IMR-90 (cell line): ENCODE results near the gene HIVEP3. TPM values are rescaled to one million over a fixed set of nuclear protein-coding genes. Genes with fewer than 3 reads are reported as not detected.

ENCODE experiments used
- ATAC-seq: fragments of 200-7000 bp; cut with Tn5 transposase; 2 replicates; pipeline ENCODE4 v1.9.1; 2020; ENCODE audit warnings: low read depth, mild to moderate bottlenecking, moderate library complexity
- BruUV-seq: library from RNA; stranded (reverse); fragments of 400-500 nt; replicated peaks from 2 replicates; lab custom pipeline; 2021; lab: Mats Ljungman, UMichigan
- CTCF ChIA-PET: fragments of 300-600 bp; formaldehyde crosslinking; extraction: SDS; loops from one replicate; lab custom pipeline; 2021; ENCODE audit warnings: antibody characterized with exemption; lab: Yijun Ruan, JAX
- POLR2A ChIA-PET: fragments of 300-600 bp; sonication (Branson Sonifier 250); formaldehyde crosslinking; loops from one replicate; lab custom pipeline; 2022; ENCODE audit warnings: antibody characterized with exemption; ENCODE audit not compliant: unreplicated experiment; lab: Charles Lee
- DNase-seq: peaks from one replicate; pipeline ENCODE4 v3.0.0; 2013
- H2AFZ ChIP-seq: replicated peaks from 2 replicates; pipeline ENCODE3; 2013; ENCODE audit warnings: low read length, mild to moderate bottlenecking; ENCODE audit not compliant: poor library complexity
- H2AK5ac ChIP-seq: 2 replicates; pipeline ENCODE4 v1.6.1; 2013; ENCODE audit warnings: low read depth, low read length, inconsistent platforms
- H2AK9ac ChIP-seq: replicated peaks from 2 replicates; pipeline ENCODE3; 2013; ENCODE audit warnings: mild to moderate bottlenecking, low read depth, low read length, moderate library complexity; ENCODE audit not compliant: poor library complexity
- H2BK120ac ChIP-seq: 2 replicates; pipeline ENCODE4 v1.6.1; 2013; ENCODE audit warnings: low read depth, low read length, inconsistent platforms
- H2BK15ac ChIP-seq: 3 replicates; pipeline ENCODE4 v1.6.1; 2013; ENCODE audit warnings: low read depth, low read length, inconsistent platforms
- H2BK20ac ChIP-seq: 2 replicates; pipeline ENCODE4 v1.6.1; 2013; ENCODE audit warnings: low read depth, mild to moderate bottlenecking, inconsistent platforms, low read length, moderate library complexity
- H2BK5ac ChIP-seq: 2 replicates; pipeline ENCODE4 v1.6.1; 2013; ENCODE audit warnings: mild to moderate bottlenecking, low read depth, low read length, inconsistent platforms; ENCODE audit not compliant: poor library complexity, severe bottlenecking
- H3K14ac ChIP-seq: replicated peaks from 2 replicates; pipeline ENCODE4 v1.6.1; 2013; ENCODE audit warnings: low read depth, low read length, inconsistent platforms
- H3K18ac ChIP-seq: 2 replicates; pipeline ENCODE4 v1.6.1; 2013; ENCODE audit warnings: low read depth, low read length, control low read depth
- H3K23ac ChIP-seq: 2 replicates; pipeline ENCODE4 v1.6.1; 2013; ENCODE audit warnings: low read depth, low read length, inconsistent platforms
- H3K27ac ChIP-seq: 2 replicates; pipeline ENCODE4 v1.5.1; 2013; ENCODE audit warnings: mild to moderate bottlenecking, control low read depth, low read length; ENCODE audit not compliant: insufficient read depth
- H3K27me3 ChIP-seq: 2 replicates; pipeline ENCODE4 v1.6.1; 2013; ENCODE audit warnings: low read length; ENCODE audit not compliant: control insufficient read depth, insufficient read depth
- H3K36me3 ChIP-seq: 2 replicates; pipeline ENCODE4 v1.6.1; 2013; ENCODE audit warnings: low read length, mixed read lengths; ENCODE audit not compliant: control insufficient read depth, insufficient read depth
- H3K4ac ChIP-seq: 2 replicates; pipeline ENCODE4 v1.6.1; 2013; ENCODE audit warnings: low read depth, low read length, inconsistent platforms
- H3K4me1 ChIP-seq: 2 replicates; pipeline ENCODE4 v1.6.1; 2013; ENCODE audit warnings: low read length, mixed read lengths; ENCODE audit not compliant: control insufficient read depth, insufficient read depth
- H3K4me2 ChIP-seq: 2 replicates; pipeline ENCODE4 v1.6.1; 2013; ENCODE audit warnings: low read depth, mild to moderate bottlenecking, control low read depth, low read length, moderate library complexity
- H3K4me3 ChIP-seq: 2 replicates; pipeline ENCODE4 v1.5.1; 2013; ENCODE audit warnings: low read depth, mild to moderate bottlenecking, control low read depth, low read length, moderate library complexity; ENCODE audit not compliant: insufficient read depth
- H3K56ac ChIP-seq: 2 replicates; pipeline ENCODE4 v1.6.1; 2013; ENCODE audit warnings: low read length, inconsistent platforms; ENCODE audit not compliant: insufficient read depth; ENCODE audit errors: extremely low read depth
- H3K79me1 ChIP-seq, 2 experiments: 2 replicates each; pipeline ENCODE4 v1.6.1; 2013; ENCODE audit warnings: low read length in 2 of 2, inconsistent platforms in 1 of 2, low read depth in 1 of 2
- H3K9ac ChIP-seq: 2 replicates; pipeline ENCODE4 v1.6.1; 2013; ENCODE audit warnings: low read depth, low read length, control low read depth
- H3K9me1 ChIP-seq: 2 replicates; pipeline ENCODE4 v1.6.1; 2013; ENCODE audit warnings: low read length, inconsistent platforms; ENCODE audit not compliant: insufficient read depth
- H3K9me3 ChIP-seq: 2 replicates; pipeline ENCODE4 v1.6.1; 2013; ENCODE audit warnings: low read length; ENCODE audit not compliant: control insufficient read depth, insufficient read depth
- H4K20me1 ChIP-seq: 2 replicates; pipeline ENCODE4 v1.6.1; 2013; ENCODE audit warnings: low read length, inconsistent platforms; ENCODE audit not compliant: insufficient read depth
- H4K5ac ChIP-seq: 2 replicates; pipeline ENCODE4 v1.6.1; 2013; ENCODE audit warnings: mild to moderate bottlenecking, low read depth, low read length, control low read depth
- H4K8ac ChIP-seq, 2 experiments: 2 replicates each; pipeline ENCODE4 v1.6.1; 2013; ENCODE audit warnings: low read depth in 2 of 2, low read length in 2 of 2, control low read depth in 1 of 2, inconsistent platforms in 1 of 2
- H4K91ac ChIP-seq: 2 replicates; pipeline ENCODE4 v1.6.1; 2013; ENCODE audit warnings: low read depth, low read length, inconsistent platforms; ENCODE audit not compliant: insufficient read depth
- ELK1 ChIP-seq: fragments of 150-350 bp; IDR thresholded peaks from 2 replicates; pipeline ENCODE4 v1.6.1; 2016; ENCODE audit warnings: low read depth, mild to moderate bottlenecking, low read length, moderate library complexity, borderline replicate concordance
- FOS ChIP-seq: fragments of 150-350 bp; IDR thresholded peaks from 2 replicates; pipeline ENCODE4 v1.6.1; 2016; ENCODE audit warnings: low read depth, low read length
- MAZ ChIP-seq: IDR thresholded peaks from 2 replicates; pipeline ENCODE4 v1.6.1; 2012; ENCODE audit warnings: low read depth, mild to moderate bottlenecking, low read length, improper control_type of control experiment, moderate library complexity, borderline replicate concordance
- NFE2L2 ChIP-seq: fragments of 150-350 bp; IDR thresholded peaks from 2 replicates; pipeline ENCODE4 v1.6.1; 2016; ENCODE audit warnings: low read depth, mild to moderate bottlenecking, low read length
- RAD21 ChIP-seq: IDR thresholded peaks from 2 replicates; pipeline ENCODE4 v1.6.1; 2012; ENCODE audit warnings: low read length, improper control_type of control experiment
- RCOR1 ChIP-seq: IDR thresholded peaks from 2 replicates; pipeline ENCODE4 v1.6.1; 2012; ENCODE audit warnings: mild to moderate bottlenecking, low read length, improper control_type of control experiment; ENCODE audit not compliant: insufficient replicate concordance
- RFX5 ChIP-seq: IDR thresholded peaks from 2 replicates; pipeline ENCODE4 v1.8.0; 2012; ENCODE audit warnings: low read depth, mild to moderate bottlenecking, low read length, moderate library complexity
- SMC3 ChIP-seq: fragments of 150-350 bp; IDR thresholded peaks from 2 replicates; pipeline ENCODE4 v1.6.1; 2016; ENCODE audit warnings: low read depth, mild to moderate bottlenecking, antibody characterized with exemption, low read length, moderate library complexity
- USF2 ChIP-seq: fragments of 150-350 bp; IDR thresholded peaks from 2 replicates; pipeline ENCODE4 v1.6.1; 2017; ENCODE audit warnings: mild to moderate bottlenecking, antibody characterized with exemption, low read length, low read depth
- WGBS, 2 experiments: methylation state at CpG; one replicate each; pipeline versions ENCODE4 v1.1.5 to v1.1.7; 2013; ENCODE audit warnings: missing lambda C conversion rate in 2 of 2; ENCODE audit not compliant: insufficient read length in 1 of 2; ENCODE audit errors: extremely low coverage in 2 of 2; 5-methylcytosine and 5-hydroxymethylcytosine counted together
- dilution Hi-C: fragments of 300-500 bp; cut with HindIII; formaldehyde crosslinking; loops from one replicate; pipeline ENCODE4 v1.14.3; 2018; ENCODE audit warnings: low sequenced_read_pairs; ENCODE audit not compliant: unreplicated experiment
- in situ Hi-C: fragments of 300-500 bp; cut with MboI; formaldehyde crosslinking; loops from 3 replicates; pipeline ENCODE4 v1.14.3; 2019; ENCODE audit warnings: low sequenced_read_pairs, inconsistent platforms, mixed read lengths
- intact Hi-C: fragments of 100-400 bp; cut with micrococcal nuclease; formaldehyde crosslinking; loops from 2 replicates; pipeline ENCODE4 v1.10.0; 2022
- polyA plus RNA-seq, 3 experiments: library from polyadenylated mRNA; depleted of rRNA; stranded (reverse); fragments of >200 nt; gene quantifications; 2 replicates each; pipeline ENCODE4 v1.2.3, GENCODE V29; 2012; ENCODE audit warnings: low replicate concordance in 1 of 3
- total RNA-seq: library from RNA; depleted of rRNA; stranded (reverse); fragments of >200 nt; gene quantifications from 2 replicates; pipeline ENCODE4 v1.2.3, GENCODE V29; 2012

Gene HIVEP3
- total and polyA plus RNA-seq, 2 of the 4 experiments (the other 2 are of a cell fraction): 1.4 to 4.0 TPM

- TF ChIP-seq ELK1 (no peak), RCOR1 (no peak), SMC3 (no peak)
These were observed 345.5 kb downstream of the HIVEP3 start (continued) for GRCh38 chr1:41573194-41573593.

- Histone ChIP-seq H3K4ac (no peak overlapping the region), H3K4me3 (no peak overlapping the region), H3K4me2 (no peak overlapping the region), H2AFZ (no peak overlapping the region), H4K20me1 (no peaks in the 10 kb centered on the region), H2BK20ac (no peak overlapping the region), H3K79me1 (0 out of 4 replicates have a peak, but pooled peaks cover 0 to 4% of the 10 kb centered on the region in 2 experiments), H2AK9ac (no peak overlapping the region), H2BK15ac (no peak overlapping the region), H4K8ac (no peak overlapping the region), H3K4me1 (no peaks in the 10 kb centered on the region), H3K9me1 (no peaks in the 10 kb centered on the region), H3K9me3 (no peaks in the 10 kb centered on the region), H3K56ac (no peak overlapping the region), H2AK5ac (no peak overlapping the region), H3K18ac (no peak overlapping the region), H2BK5ac (no peak overlapping the region), H3K9ac (no peak overlapping the region), H3K23ac (no peak overlapping the region), H3K27ac (no peak overlapping the region), H4K5ac (no peak overlapping the region), H3K14ac (no peak overlapping the region), H3K27me3 (no peaks in the 10 kb centered on the region), H4K91ac (no peak overlapping the region), H3K36me3 (no peaks in the 10 kb centered on the region), H2BK120ac (no peak overlapping the region)
- no TSS peak for BruUV-seq
- CTCF ChIA-PET: interaction anchor here (1.2 kb wide), 1 partner anchor 230 kb away, joined by 3 read pairs; no protein-coding TSS in a partner anchor
- POLR2A ChIA-PET: no interaction called here
- dilution Hi-C loops (no loop called here), in situ Hi-C loops (loop anchor here (5.0 to 10.0 kb wide), 2 partner anchors 225 to 573 kb away; no protein-coding TSS in a partner anchor), intact Hi-C loops (loop anchor here (5.0 kb wide), 1 partner anchor 765 kb away; the partner anchor contains the start of gene FOXJ3)
- WGBS, 2 experiments: no CpG with 5 or more reads among the region's 5 CpGs
- ATAC-seq: no peak
- no peak for DNase-seq
- TF ChIP-seq ELK1 (no peak), MAZ (no peak), USF2 (no peak), RFX5 (no peak), FOS (no peak), NFE2L2 (no peak), RAD21 (no peak)
These were observed 346.5 kb downstream of the HIVEP3 start for GRCh38 chr1:41572224-41572623.
